Umbilical cord (tissue), 2 donors: ENCODE data around the gene SNRPD3. TPM values are rescaled to one million over a fixed set of nuclear protein-coding genes. Genes with fewer than 3 reads are reported as not detected.
"Not testable (repeated sequence)": the region's sequence is repeated elsewhere in the genome, so short reads cannot be mapped to it uniquely, and the experiment has no call there.

ENCODE experiments used
- DNase-seq: peaks from one replicate; pipeline ENCODE4 v3.0.0-alpha.2; 2015; ENCODE audit warnings: low spot score
- total RNA-seq: library from RNA; depleted of rRNA; stranded (reverse); fragments of >200 nt; gene quantifications from one replicate; pipeline ENCODE4 v1.2.3, GENCODE V29; 2014; ENCODE audit warnings: low replicate concordance; ENCODE audit not compliant: insufficient read depth

SNRPD3 gene
- total RNA-seq, 1 donor from 2014 or later, result 101 TPM

GRCh38 chr22:24591286-24591830 is 35.6 kb downstream of the SNRPD3 start:
- no peak for DNase-seq

GRCh38 chr22:24592058-24592850 is 36.5 kb downstream of the SNRPD3 start:
- DNase-seq, result no peak

- peak; percentile 94 for DNase-seq
Observed at GRCh38 chr22:24592851-24593558, 37.2 kb downstream of the SNRPD3 start, which contains the start of gene LRRC75B. LRRC75B (minus strand) TSS chr22:24593073; CDS start chr22:24593039, 34 bp downstream.

GRCh38 chr22:24593559-24593835 is 37.7 kb downstream of the SNRPD3 start:
- DNase-seq, result not testable (repeated sequence)

GRCh38 chr22:24593836-24594568 is 38.2 kb downstream of the SNRPD3 start:
- no peak for DNase-seq

- no peak for DNase-seq
Observed at GRCh38 chr22:24594569-24595120, 38.8 kb downstream of the SNRPD3 start.

- no peak for DNase-seq
Observed at GRCh38 chr22:24595228-24595627, 39.4 kb downstream of the SNRPD3 start.

- DNase-seq, result no peak
Observed at GRCh38 chr22:24595863-24596262, 40.1 kb downstream of the SNRPD3 start.

- not testable (repeated sequence) for DNase-seq
Observed at GRCh38 chr22:24597076-24597475, 41.3 kb downstream of the SNRPD3 start.

- DNase-seq, result no peak
Observed at GRCh38 chr22:24599514-24599913, 43.7 kb downstream of the SNRPD3 start.

GRCh38 chr22:24599958-24600715 is 44.3 kb downstream of the SNRPD3 start:
- DNase-seq, result peak; percentile 53

- DNase-seq, result no peak
Observed at GRCh38 chr22:24601217-24602104, 45.7 kb downstream of the SNRPD3 start.

- DNase-seq, result not testable (repeated sequence)
Observed at GRCh38 chr22:24602105-24602749, 46.4 kb downstream of the SNRPD3 start.

GRCh38 chr22:24602847-24603769 is 47.3 kb downstream of the SNRPD3 start, which contains the start of gene GGT1:
GGT1 (plus strand) TSS chr22:24603193; CDS start chr22:24611082, 7,889 bp downstream.
- not testable (repeated sequence) for DNase-seq

GRCh38 chr22:24603770-24604629 is 48.2 kb downstream of the SNRPD3 start:
- peak; percentile 88 for DNase-seq

- DNase-seq, result not testable (repeated sequence)
Observed at GRCh38 chr22:24606340-24606739, 50.5 kb downstream of the SNRPD3 start.

- DNase-seq, result not testable (repeated sequence)
Observed at GRCh38 chr22:24607429-24607983, 51.7 kb downstream of the SNRPD3 start.
